GM18520 (cell line): Measurements from ENCODE around the gene PGAP2.
"Not testable (repeated sequence)": the region's sequence is repeated elsewhere in the genome, so short reads cannot be mapped to it uniquely, and the experiment has no call there.

Experiments
- ATAC-seq: cut with Tn5 transposase; IDR thresholded peaks from one replicate; pipeline ENCODE4 v1.9.1; 2021; ENCODE audit not compliant: unreplicated experiment

Gene PGAP2

DNA sequence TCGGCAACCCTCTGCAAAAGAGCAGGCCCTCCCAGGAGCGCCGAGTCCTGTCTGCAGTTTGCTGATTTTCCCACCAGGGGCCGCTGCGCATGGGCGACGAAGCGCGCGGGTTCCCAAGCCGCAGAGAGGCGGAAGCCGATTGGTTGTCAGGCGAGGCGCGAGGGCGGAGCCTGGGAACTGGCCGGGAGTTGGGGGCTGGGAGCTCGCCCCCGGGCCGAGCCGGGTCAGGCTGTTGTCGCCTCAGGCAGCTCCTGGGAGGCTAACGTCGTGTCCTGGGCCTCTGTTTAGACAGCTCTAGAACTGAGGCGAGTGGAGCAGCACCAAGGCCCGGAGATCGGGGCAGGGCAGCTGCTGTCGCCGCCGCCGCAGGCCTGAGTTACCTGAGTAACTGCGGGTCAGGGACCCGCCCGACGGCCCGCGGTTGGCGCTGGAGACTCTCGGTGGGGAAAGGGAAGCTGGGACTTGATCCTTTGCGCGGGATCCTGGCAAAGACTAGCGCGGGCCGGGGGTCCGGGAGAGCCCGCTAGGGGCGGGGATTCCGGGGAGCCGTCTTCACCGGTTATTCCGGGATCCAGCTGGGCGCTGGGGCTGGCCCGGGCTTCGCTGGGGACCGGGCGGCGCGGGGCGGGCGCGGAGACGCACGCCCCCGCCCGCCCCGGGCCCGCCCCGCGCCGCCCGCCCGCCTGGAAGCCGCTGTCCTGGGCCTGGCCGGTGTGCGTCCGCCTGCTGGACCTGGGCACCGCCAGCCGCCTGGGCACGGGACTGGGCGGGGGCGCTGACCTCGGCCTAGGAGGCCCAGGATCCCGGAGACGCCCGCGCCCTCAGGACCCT is 46.8 kb downstream of the PGAP2 start, which contains the start of gene STIM1:
Gene STIM1, plus strand, starts transcription at position 688 of the 831 bp plus-strand sequence. CDS start 607 bp downstream, outside the sequence.
- peak; percentile 64 for ATAC-seq

DNA sequence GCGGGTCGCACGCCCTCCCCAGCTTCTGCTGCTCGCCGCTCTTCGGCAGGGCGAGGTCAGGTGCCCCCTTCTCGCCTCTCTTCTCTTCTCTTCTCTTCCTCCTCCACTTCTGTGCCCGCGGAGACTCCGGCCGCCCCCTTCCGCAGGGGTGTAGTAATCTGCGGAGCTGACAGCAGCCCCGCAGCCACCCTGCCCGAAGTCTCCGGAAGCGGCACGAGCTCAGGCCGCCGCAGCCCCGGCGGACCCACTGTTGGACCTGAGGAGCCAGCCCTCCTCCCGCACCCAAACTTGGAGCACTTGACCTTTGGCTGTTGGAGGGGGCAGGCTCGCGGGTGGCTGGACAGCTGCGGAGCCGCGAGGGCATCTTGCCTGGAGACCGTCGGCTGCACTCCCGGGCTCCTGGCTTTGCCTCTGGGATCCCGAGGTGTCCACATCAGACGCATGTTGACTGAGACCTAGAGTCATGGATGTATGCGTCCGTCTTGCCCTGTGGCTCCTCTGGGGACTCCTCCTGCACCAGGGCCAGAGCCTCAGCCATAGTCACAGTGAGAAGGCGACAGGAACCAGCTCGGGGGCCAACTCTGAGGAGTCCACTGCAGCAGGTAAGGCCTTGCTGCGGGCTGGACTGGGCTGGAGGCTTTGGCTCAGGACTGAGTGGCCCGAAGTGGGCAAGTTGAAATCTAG is 47.6 kb downstream of the PGAP2 start:
- ATAC-seq = no peak

GRCh38 chr11:3856856-3857553 is 48.6 kb downstream of the PGAP2 start:
- no peak for ATAC-seq

DNA sequence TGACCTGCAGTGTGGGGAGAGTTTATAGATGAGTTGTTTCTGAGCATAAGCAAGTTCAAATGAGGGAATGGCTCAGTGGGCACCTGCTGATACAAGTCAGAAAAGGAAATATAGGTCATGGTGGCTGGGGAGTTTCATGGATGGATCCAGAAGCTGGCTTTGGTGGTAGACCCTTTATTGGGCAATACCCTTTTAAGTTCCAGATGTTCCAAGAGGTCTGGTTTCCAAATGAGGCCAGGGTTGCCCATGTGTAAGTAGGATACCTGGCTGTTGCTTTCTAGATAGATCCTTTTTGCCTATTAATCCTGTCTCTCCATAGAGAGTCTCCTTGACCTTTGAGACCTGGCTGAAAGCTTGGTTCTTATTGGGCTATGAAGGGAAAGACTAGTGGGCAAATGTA is 49.3 kb downstream of the PGAP2 start:
- ATAC-seq = no peak

DNA sequence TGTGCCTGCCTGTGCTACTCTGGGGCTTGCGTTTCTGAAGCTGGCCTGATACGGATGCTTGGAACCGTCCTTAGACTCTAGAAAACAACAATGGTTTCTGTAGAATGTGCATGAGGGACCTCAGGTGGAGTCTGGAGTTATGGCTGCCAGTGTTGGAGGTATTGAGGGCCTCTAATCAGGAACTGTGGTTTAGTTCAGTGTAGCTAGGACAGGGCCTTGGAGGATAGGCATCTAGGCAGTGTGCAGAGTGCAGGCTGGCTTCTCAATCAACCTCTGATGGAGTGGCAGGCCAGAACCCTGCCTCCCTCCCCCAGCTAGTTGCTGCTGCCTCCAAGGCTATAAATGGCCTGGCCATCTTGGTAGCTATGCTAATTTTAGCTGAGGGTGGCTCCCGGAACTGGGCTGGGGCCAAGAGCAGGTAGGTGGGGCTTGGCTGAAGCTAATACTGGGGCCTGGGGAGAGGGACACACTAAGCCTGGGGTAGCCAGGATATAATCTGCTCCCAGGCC is 51.1 kb downstream of the PGAP2 start:
- no peak for ATAC-seq

GRCh38 chr11:3860375-3860774 is 52.0 kb downstream of the PGAP2 start:
- no peak for ATAC-seq

GRCh38 chr11:3860898-3861393 is 52.6 kb downstream of the PGAP2 start:
- ATAC-seq = not testable (repeated sequence)

GRCh38 chr11:3861683-3862082 is 53.3 kb downstream of the PGAP2 start:
- no peak for ATAC-seq

GRCh38 chr11:3865388-3866193 is 57.2 kb downstream of the PGAP2 start:
- ATAC-seq = no peak

- no peak for ATAC-seq
Measured at GRCh38 chr11:3866206-3866605, 57.8 kb downstream of the PGAP2 start.

DNA sequence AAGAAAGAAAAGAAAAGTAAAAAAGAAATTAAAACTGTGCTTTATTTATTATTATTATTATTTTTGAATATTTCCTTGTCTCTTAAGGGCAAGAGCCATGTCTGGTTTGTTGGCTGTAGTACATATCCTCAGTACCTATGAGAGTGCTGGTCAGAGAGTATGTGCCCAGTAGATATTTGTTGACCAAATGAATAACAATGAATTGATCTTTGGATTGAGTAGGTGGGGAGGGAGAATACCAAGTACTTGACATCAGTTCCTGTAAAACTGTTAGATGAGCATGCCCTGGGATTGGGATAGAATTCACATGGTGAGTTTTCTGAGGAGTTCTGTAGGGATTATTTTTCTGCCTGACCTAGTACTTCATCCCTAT is 58.5 kb downstream of the PGAP2 start:
- no peak for ATAC-seq

GRCh38 chr11:3867209-3868091 is 59.1 kb downstream of the PGAP2 start:
- ATAC-seq = peak; percentile 26

GRCh38 chr11:3873712-3874349 is 65.5 kb downstream of the PGAP2 start:
- ATAC-seq = no peak
